Mesenchymal stem cell (in vitro differentiated cells and primary cell): ENCODE measurements around the gene ATOH7.

Source experiments
- DNase-seq: peaks from one replicate; pipeline ENCODE4 v3.0.0-alpha.2; 2013
- H2AFZ ChIP-seq: one replicate; pipeline ENCODE4 v1.6.1; 2013; ENCODE audit warnings: low read depth, mild to moderate bottlenecking, control low read depth, inconsistent platforms, low read length, moderate library complexity
- H2AK5ac ChIP-seq: 2 replicates; pipeline ENCODE4 v1.6.1; 2013; ENCODE audit warnings: low read length, moderate library complexity, mild to moderate bottlenecking, inconsistent platforms; ENCODE audit not compliant: severe bottlenecking
- H2BK120ac ChIP-seq: one replicate; pipeline ENCODE4 v1.6.1; 2013; ENCODE audit warnings: low read depth, mild to moderate bottlenecking, inconsistent platforms, low read length, moderate library complexity
- H2BK12ac ChIP-seq, 2 experiments: one replicate each; pipeline ENCODE4 v1.6.1; 2013; ENCODE audit warnings: inconsistent platforms in 2 of 2, low read length in 2 of 2, mild to moderate bottlenecking in 2 of 2, moderate library complexity in 2 of 2, control low read depth in 1 of 2
- H2BK15ac ChIP-seq: one replicate; pipeline ENCODE4 v1.6.1; 2013; ENCODE audit warnings: mild to moderate bottlenecking, low read depth, inconsistent platforms; ENCODE audit not compliant: poor library complexity, severe bottlenecking
- H2BK5ac ChIP-seq: 2 replicates; pipeline ENCODE4 v1.6.1; 2013; ENCODE audit warnings: low read depth, mild to moderate bottlenecking, low read length, control low read depth, inconsistent platforms; ENCODE audit not compliant: poor library complexity, severe bottlenecking
- H3K14ac ChIP-seq, 2 experiments: one replicate each; pipeline ENCODE4 v1.6.1; 2013; ENCODE audit warnings: inconsistent platforms in 2 of 2, low read length in 2 of 2, control low read depth in 1 of 2, mild to moderate bottlenecking in 1 of 2, moderate library complexity in 1 of 2
- H3K18ac ChIP-seq, 2 experiments: one replicate each; pipeline ENCODE4 v1.6.1; 2013; ENCODE audit warnings: inconsistent platforms in 2 of 2, low read length in 2 of 2, control low read depth in 1 of 2, low read depth in 1 of 2, mild to moderate bottlenecking in 1 of 2
- H3K23ac ChIP-seq, 2 experiments: one replicate each; pipeline ENCODE4 v1.6.1; 2013; ENCODE audit warnings: inconsistent platforms in 2 of 2, low read length in 2 of 2, mild to moderate bottlenecking in 2 of 2, moderate library complexity in 2 of 2, control low read depth in 1 of 2
- H3K27ac ChIP-seq: 2 replicates; pipeline ENCODE4 v1.5.1; 2013; ENCODE audit warnings: mild to moderate bottlenecking, moderate library complexity, low read length, control low read depth, inconsistent platforms; ENCODE audit not compliant: poor library complexity, severe bottlenecking
- H3K27me3 ChIP-seq, 2 experiments: 2 replicates each; pipeline versions ENCODE4 v1.6.1 to v1.7.0; 2013; ENCODE audit warnings: low read length in 2 of 2, mild to moderate bottlenecking in 2 of 2, moderate library complexity in 2 of 2, control low read depth in 1 of 2, inconsistent platforms in 1 of 2; ENCODE audit not compliant: control insufficient read depth in 1 of 2, insufficient read depth in 1 of 2
- H3K36me3 ChIP-seq, 2 experiments: 2 replicates each; pipeline versions ENCODE4 v1.6.1 to v1.7.0; 2013; ENCODE audit warnings: low read length in 2 of 2, control low read depth in 1 of 2, inconsistent platforms in 1 of 2, low read depth in 1 of 2, mild to moderate bottlenecking in 1 of 2; ENCODE audit not compliant: insufficient read depth in 2 of 2, control insufficient read depth in 1 of 2
- H3K4ac ChIP-seq, 2 experiments: one replicate each; pipeline ENCODE4 v1.6.1; 2013; ENCODE audit warnings: inconsistent platforms in 2 of 2, low read length in 2 of 2, mild to moderate bottlenecking in 2 of 2, moderate library complexity in 2 of 2, control low read depth in 1 of 2, low read depth in 1 of 2
- H3K4me1 ChIP-seq: 2 replicates; pipeline ENCODE4 v1.6.1; 2013; ENCODE audit warnings: low read depth, low read length, control low read depth; ENCODE audit not compliant: control insufficient read depth, insufficient read depth
- H3K4me2 ChIP-seq: 2 replicates; pipeline ENCODE4 v1.6.1; 2013; ENCODE audit warnings: low read length, mild to moderate bottlenecking, inconsistent platforms; ENCODE audit not compliant: poor library complexity, severe bottlenecking
- H3K4me3 ChIP-seq, 2 experiments: 2 replicates each; pipeline versions ENCODE4 v1.5.1 to v1.7.0; 2013; ENCODE audit warnings: low read length in 2 of 2, mild to moderate bottlenecking in 2 of 2, control low read depth in 1 of 2, low read depth in 1 of 2; ENCODE audit not compliant: insufficient read depth in 1 of 2
- H3K79me1 ChIP-seq: replicated peaks from 2 replicates; pipeline ENCODE4 v1.6.1; 2013; ENCODE audit warnings: mild to moderate bottlenecking, control low read depth, low read length, inconsistent platforms; ENCODE audit not compliant: poor library complexity, severe bottlenecking
- H3K9ac ChIP-seq: 2 replicates; pipeline ENCODE4 v1.7.0; 2013; ENCODE audit warnings: mild to moderate bottlenecking, low read length, moderate library complexity
- H3K9me3 ChIP-seq: 2 replicates; pipeline ENCODE4 v1.7.0; 2013; ENCODE audit warnings: mild to moderate bottlenecking, low read length; ENCODE audit not compliant: control insufficient read depth
- H4K8ac ChIP-seq: one replicate; pipeline ENCODE4 v1.6.1; 2013; ENCODE audit warnings: inconsistent platforms, mild to moderate bottlenecking, low read length, moderate library complexity
- H4K91ac ChIP-seq: one replicate; pipeline ENCODE4 v1.6.1; 2013; ENCODE audit warnings: mild to moderate bottlenecking, low read length, inconsistent platforms
- WGBS: methylation state at CpG from one replicate; pipeline ENCODE4 v1.1.7; 2013; ENCODE audit warnings: mixed read lengths; 5-methylcytosine and 5-hydroxymethylcytosine counted together

The ATOH7 gene

GRCh38 chr10:68276224-68276623 lies 44.3 kb upstream of the ATOH7 start:
- Histone ChIP-seq H3K4me1 (no peaks in the 10 kb centered on the region), H3K79me1 (no peaks in the 10 kb centered on the region)
- DNase-seq: no peak

GRCh38 chr10:68275600-68276126 lies 43.8 kb upstream of the ATOH7 start:
- no peaks in the 10 kb centered on the region for H3K27me3 ChIP-seq
- H2BK12ac ChIP-seq: no peak overlapping the region
- DNase-seq: no peak
- no peak overlapping the region for H2BK5ac ChIP-seq
- no peak overlapping the region for H3K4ac ChIP-seq
- no peak overlapping the region for H4K8ac ChIP-seq
- no peaks in the 10 kb centered on the region for H3K79me1 ChIP-seq
- H3K23ac ChIP-seq: no peak overlapping the region
- H3K4me2 ChIP-seq: no peak overlapping the region
- H3K9ac ChIP-seq: no peak overlapping the region
- H3K18ac ChIP-seq: no peak overlapping the region
- no peak overlapping the region for H3K27ac ChIP-seq
- H4K91ac ChIP-seq: no peak overlapping the region
- H3K4me1 ChIP-seq: no peaks in the 10 kb centered on the region
- no peak overlapping the region for H3K14ac ChIP-seq
- no peak overlapping the region for H2AK5ac ChIP-seq
- 100% methylated on average over 1 of the region's 2 CpGs for WGBS
- no peak overlapping the region for H2BK120ac ChIP-seq
- no peaks in the 10 kb centered on the region for H3K9me3 ChIP-seq
- no peak overlapping the region for H2BK15ac ChIP-seq
- H3K4me3 ChIP-seq: no peak overlapping the region
- H3K36me3 ChIP-seq: peaks cover 0 to 3% of the 10 kb centered on the region in 2 experiments
- H2AFZ ChIP-seq: no peak overlapping the region

More at GRCh38 chr10:68276224-68276623, 44.3 kb upstream of the ATOH7 start:
- Histone ChIP-seq H3K36me3 (peaks cover 0 to 3% of the 10 kb centered on the region in 2 experiments), H2BK120ac (no peak overlapping the region), H4K91ac (no peak overlapping the region), H3K9me3 (no peaks in the 10 kb centered on the region), H2AK5ac (no peak overlapping the region), H3K14ac (no peak overlapping the region), H3K9ac (no peak overlapping the region), H3K4ac (no peak overlapping the region), H3K27ac (no peak overlapping the region), H2BK5ac (no peak overlapping the region), H3K27me3 (no peaks in the 10 kb centered on the region), H2BK12ac (no peak overlapping the region), H3K23ac (no peak overlapping the region), H2BK15ac (no peak overlapping the region), H3K18ac (no peak overlapping the region), H4K8ac (no peak overlapping the region), H2AFZ (no peak overlapping the region), H3K4me2 (no peak overlapping the region), H3K4me3 (no peak overlapping the region)

GRCh38 chr10:68272833-68273232 lies 40.9 kb upstream of the ATOH7 start:
- Histone ChIP-seq H4K91ac (no peak overlapping the region), H2AFZ (no peak overlapping the region), H3K9ac (no peak overlapping the region), H2BK12ac (no peak overlapping the region), H3K27me3 (no peaks in the 10 kb centered on the region), H3K4me1 (no peaks in the 10 kb centered on the region), H2AK5ac (no peak overlapping the region), H3K4me3 (no peak overlapping the region), H4K8ac (no peak overlapping the region), H2BK5ac (no peak overlapping the region), H3K79me1 (no peaks in the 10 kb centered on the region), H3K4me2 (no peak overlapping the region), H2BK15ac (no peak overlapping the region), H3K18ac (no peak overlapping the region), H3K23ac (no peak overlapping the region), H3K36me3 (peaks cover 0 to 3% of the 10 kb centered on the region in 2 experiments), H3K9me3 (no peaks in the 10 kb centered on the region), H3K4ac (no peak overlapping the region), H2BK120ac (no peak overlapping the region), H3K27ac (no peak overlapping the region), H3K14ac (no peak overlapping the region)
- DNase-seq: no peak

DNA sequence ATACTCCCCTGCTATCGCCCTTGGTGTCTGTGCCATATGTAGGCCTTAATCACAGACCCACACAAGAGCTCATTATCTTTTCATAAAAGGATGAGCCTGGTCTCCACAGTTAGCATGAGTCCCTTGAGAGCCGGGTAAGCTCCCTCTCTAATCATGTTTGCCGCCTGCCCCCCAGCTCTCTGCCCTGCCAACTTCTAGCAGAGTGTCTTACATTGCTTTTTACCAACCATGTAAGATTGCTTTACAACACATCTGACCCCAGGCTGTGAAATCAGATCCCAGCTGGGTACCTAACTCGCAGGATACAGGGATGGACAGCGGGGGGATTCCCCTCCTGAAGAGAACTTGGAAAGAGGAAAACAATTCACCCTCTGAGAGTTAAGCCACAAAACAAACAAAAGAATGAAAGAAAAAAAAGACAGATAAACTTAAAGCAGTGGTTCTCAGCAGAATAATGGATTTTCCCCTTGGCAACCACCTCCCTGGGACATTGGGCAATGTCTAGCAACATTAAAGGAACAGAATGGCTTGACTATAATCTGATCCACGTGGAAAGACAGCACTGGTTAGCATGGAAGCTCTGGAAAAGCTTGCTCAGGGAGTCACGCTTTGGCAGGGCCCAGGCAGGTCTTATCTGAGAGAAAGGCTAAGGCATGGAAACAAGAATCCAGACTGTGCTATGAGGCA lies 39.4 kb upstream of the ATOH7 start:
- H3K18ac ChIP-seq: no peak overlapping the region
- no peak overlapping the region for H2BK120ac ChIP-seq
- no peak overlapping the region for H3K4me2 ChIP-seq
- H3K4ac ChIP-seq: no peak overlapping the region
- no peaks in the 10 kb centered on the region for H3K27me3 ChIP-seq
- WGBS: 84% methylated on average over 7 of the region's 7 CpGs
- H4K8ac ChIP-seq: no peak overlapping the region
- no peak overlapping the region for H2AK5ac ChIP-seq
- H3K36me3 ChIP-seq: peaks cover 0 to 3% of the 10 kb centered on the region in 2 experiments
- H3K4me1 ChIP-seq: no peaks in the 10 kb centered on the region
- H2BK15ac ChIP-seq: no peak overlapping the region
- DNase-seq: no peak
- H2AFZ ChIP-seq: no peak overlapping the region
- H3K23ac ChIP-seq: no peak overlapping the region
- no peak overlapping the region for H3K4me3 ChIP-seq
- no peaks in the 10 kb centered on the region for H3K9me3 ChIP-seq
- H2BK5ac ChIP-seq: no peak overlapping the region
- no peak overlapping the region for H3K9ac ChIP-seq
- no peak overlapping the region for H2BK12ac ChIP-seq
- no peak overlapping the region for H3K27ac ChIP-seq
- no peaks in the 10 kb centered on the region for H3K79me1 ChIP-seq
- no peak overlapping the region for H4K91ac ChIP-seq
- H3K14ac ChIP-seq: no peak overlapping the region
